Peyer's patch (tissue), 4 donors: ENCODE results near the gene CXCL17. TPM values are rescaled to one million over a fixed set of nuclear protein-coding genes. Genes with fewer than 3 reads are reported as not detected.

Experiments used
- DNase-seq, 3 donors: peaks; one replicate each; pipeline ENCODE4 v3.0.0-alpha.2; 2017 to 2019
- H3K27ac ChIP-seq, 4 donors: fragments of 200-600 bp; sonication (generic); one replicate each; pipeline ENCODE4 v1.5.1; 2016 to 2019
- H3K27me3 ChIP-seq, 2 donors: fragments of 200-600 bp; sonication (generic); one replicate each; pipeline ENCODE4 v1.5.1; 2019
- H3K36me3 ChIP-seq, 3 donors: fragments of 200-600 bp; sonication (generic); one replicate each; pipeline ENCODE4 v1.5.1; 2016 to 2019
- H3K4me1 ChIP-seq, 4 donors: fragments of 200-600 bp; sonication (generic); one replicate each; pipeline ENCODE4 v1.5.1; 2016 to 2019
- H3K4me3 ChIP-seq, 4 donors: fragments of 200-600 bp; sonication (generic); 1 replicate in 3 of 4; 2 replicates in 1 of 4; pipeline ENCODE4 v1.5.1; 2016 to 2019; ENCODE audit warnings: mild to moderate bottlenecking in 1 of 4
- H3K9me3 ChIP-seq, 4 donors: fragments of 200-600 bp; sonication (generic); one replicate each; pipeline ENCODE4 v1.5.1; 2016 to 2019; ENCODE audit warnings: mild to moderate bottlenecking in 1 of 4
- CTCF ChIP-seq, 6 experiments: fragments of 450-650 bp in 4 of 6; fragments of 200-600 bp in 2 of 6; sonication (generic) in 1 of 6; IDR thresholded peaks; one replicate each; pipeline ENCODE4 v1.5.1; 2017 to 2019; ENCODE audit warnings: antibody characterized with exemption in 6 of 6, mild to moderate bottlenecking in 3 of 6, moderate library complexity in 1 of 6
- POLR2A ChIP-seq, 2 donors: fragments of 450-650 bp; IDR thresholded peaks; one replicate each; pipeline ENCODE4 v1.5.1; 2017; ENCODE audit warnings: antibody characterized with exemption in 2 of 2, mild to moderate bottlenecking in 2 of 2, moderate library complexity in 2 of 2
- total RNA-seq, 4 donors: library from RNA; depleted of rRNA; stranded (reverse); fragments of >200 nt; gene quantifications; one replicate each; pipeline ENCODE4 v1.1.0, GENCODE V29; 2016

Gene CXCL17
- total RNA-seq, 4 donors from 2014 or later: not detected

- H3K27me3 ChIP-seq: no peaks in the 10 kb centered on the region
Observed at GRCh38 chr19:42475366-42475765, 32.6 kb upstream of the CXCL17 start.

GRCh38 chr19:42474743-42475142 is 32.0 kb upstream of the CXCL17 start:
- H3K4me1 ChIP-seq: no peaks in the 10 kb centered on the region
- DNase-seq: no peak
- H3K9me3 ChIP-seq: no peaks in the 10 kb centered on the region
- no peaks in the 10 kb centered on the region for H3K27me3 ChIP-seq
- no peaks in the 10 kb centered on the region for H3K36me3 ChIP-seq
- H3K4me3 ChIP-seq: no peak overlapping the region
- no peak overlapping the region for H3K27ac ChIP-seq
- no peak for TF ChIP-seq POLR2A (IDR thresholded peaks at IDR 0.05)
- no peak for TF ChIP-seq CTCF (IDR thresholded peaks at IDR 0.05)

More at GRCh38 chr19:42475366-42475765, 32.6 kb upstream of the CXCL17 start:
- no peaks in the 10 kb centered on the region for H3K9me3 ChIP-seq
- H3K4me1 ChIP-seq: no peaks in the 10 kb centered on the region
- H3K4me3 ChIP-seq: no peak overlapping the region
- no peak for DNase-seq
- TF ChIP-seq POLR2A (IDR thresholded peaks at IDR 0.05): no peak
- TF ChIP-seq CTCF (IDR thresholded peaks at IDR 0.05): no peak
- no peaks in the 10 kb centered on the region for H3K36me3 ChIP-seq
- H3K27ac ChIP-seq: no peak overlapping the region

- no peak for DNase-seq
- TF ChIP-seq POLR2A (IDR thresholded peaks at IDR 0.05) (no peak), CTCF (IDR thresholded peaks at IDR 0.05) (no peak)
- Histone ChIP-seq H3K27ac (no peak overlapping the region), H3K27me3 (no peaks in the 10 kb centered on the region), H3K9me3 (no peaks in the 10 kb centered on the region), H3K36me3 (no peaks in the 10 kb centered on the region), H3K4me1 (no peaks in the 10 kb centered on the region), H3K4me3 (no peak overlapping the region)
Observed at GRCh38 chr19:42473686-42474085, 30.9 kb upstream of the CXCL17 start.

- H3K36me3 ChIP-seq: no peaks in the 10 kb centered on the region
- no peak overlapping the region for H3K27ac ChIP-seq
- no peaks in the 10 kb centered on the region for H3K4me1 ChIP-seq
- no peak overlapping the region for H3K4me3 ChIP-seq
- no peaks in the 10 kb centered on the region for H3K9me3 ChIP-seq
- DNase-seq: no peak
- TF ChIP-seq CTCF (IDR thresholded peaks at IDR 0.05) (no peak), POLR2A (IDR thresholded peaks at IDR 0.05) (no peak)
- no peaks in the 10 kb centered on the region for H3K27me3 ChIP-seq
Observed at GRCh38 chr19:42472402-42473147, 29.8 kb upstream of the CXCL17 start.

GRCh38 chr19:42471554-42472249 is 29.0 kb upstream of the CXCL17 start:
- Histone ChIP-seq H3K4me1 (no peaks in the 10 kb centered on the region), H3K27me3 (no peaks in the 10 kb centered on the region), H3K36me3 (no peaks in the 10 kb centered on the region), H3K4me3 (no peak overlapping the region), H3K27ac (no peak overlapping the region), H3K9me3 (no peaks in the 10 kb centered on the region)
- TF ChIP-seq CTCF (IDR thresholded peaks at IDR 0.05) (no peak), POLR2A (IDR thresholded peaks at IDR 0.05) (no peak)
- DNase-seq: no peak
